NCI-H1694 (cell line): ENCODE data around the gene FAS.
"Not testable (repeated sequence)": the region's sequence is repeated elsewhere in the genome, so short reads cannot be mapped to it uniquely, and the experiment has no call there.

Experiments
- DNase-seq: peaks from one replicate; lab custom pipeline; 2025; lab: John Stamatoyannopoulos, UW

Gene FAS

GRCh38 chr10:88992921-88993524 lies 2.4 kb downstream of the FAS start:
- no peak for DNase-seq

GRCh38 chr10:88994019-88994418 lies 3.4 kb downstream of the FAS start:
- no peak for DNase-seq

- no peak for DNase-seq
Measured at GRCh38 chr10:88995156-88995876, 4.7 kb downstream of the FAS start.

- DNase-seq: no peak
Measured at GRCh38 chr10:88996927-88997326, 6.3 kb downstream of the FAS start.

GRCh38 chr10:88999625-89000024 lies 9.0 kb downstream of the FAS start:
- no peak for DNase-seq

GRCh38 chr10:89001024-89001728 lies 10.6 kb downstream of the FAS start:
- no peak for DNase-seq

GRCh38 chr10:89001729-89002072 lies 11.1 kb downstream of the FAS start:
- no peak for DNase-seq

GRCh38 chr10:89002226-89002978 lies 11.8 kb downstream of the FAS start:
- no peak for DNase-seq

- DNase-seq: no peak
Measured at GRCh38 chr10:89003344-89003743, 12.7 kb downstream of the FAS start.

- no peak for DNase-seq
Measured at GRCh38 chr10:89007129-89007893, 16.7 kb downstream of the FAS start.

GRCh38 chr10:89018700-89019346 lies 28.2 kb downstream of the FAS start:
- not testable (repeated sequence) for DNase-seq

- no peak for DNase-seq
Measured at GRCh38 chr10:89019569-89020327, 29.1 kb downstream of the FAS start.

- not testable (repeated sequence) for DNase-seq
Measured at GRCh38 chr10:89021526-89021925, 30.9 kb downstream of the FAS start.

GRCh38 chr10:89022734-89023133 lies 32.1 kb downstream of the FAS start:
- no peak for DNase-seq

- no peak for DNase-seq
Measured at GRCh38 chr10:89025453-89025852, 34.9 kb downstream of the FAS start.

- DNase-seq: no peak
Measured at GRCh38 chr10:89029181-89029580, 38.6 kb downstream of the FAS start.

GRCh38 chr10:89029785-89030437 lies 39.3 kb downstream of the FAS start:
- DNase-seq: peak; percentile 70

- no peak for DNase-seq
Measured at GRCh38 chr10:89030791-89031190, 40.2 kb downstream of the FAS start.

- no peak for DNase-seq
Measured at GRCh38 chr10:89032141-89032891, 41.7 kb downstream of the FAS start.
